Endothelial cell (in vitro differentiated cells): ENCODE results near the gene TFR2. TPM values are rescaled to one million over a fixed set of nuclear protein-coding genes. Genes with fewer than 3 reads are reported as not detected.
"Not testable (repeated sequence)": the region's sequence is repeated elsewhere in the genome, so short reads cannot be mapped to it uniquely, and the experiment has no call there.

Experiments used
- DNase-seq: peaks from one replicate; pipeline ENCODE4 v3.0.0; 2021; ENCODE audit warnings: low spot score
- H3K27ac Mint-ChIP-seq: one replicate; pipeline ENCODE4 v1.8.0; 2021; ENCODE audit warnings: mixed read lengths, inconsistent platforms; ENCODE audit not compliant: unreplicated experiment
- H3K27me3 Mint-ChIP-seq: one replicate; pipeline ENCODE4 v1.8.0; 2021; ENCODE audit warnings: mild to moderate bottlenecking, moderate library complexity, mixed read lengths, inconsistent platforms; ENCODE audit not compliant: unreplicated experiment
- H3K36me3 Mint-ChIP-seq: one replicate; pipeline ENCODE4 v1.8.0; 2021; ENCODE audit warnings: mild to moderate bottlenecking, low read depth, mixed read lengths, inconsistent platforms; ENCODE audit not compliant: unreplicated experiment
- H3K4me1 Mint-ChIP-seq: one replicate; pipeline ENCODE4 v1.8.0; 2021; ENCODE audit warnings: mild to moderate bottlenecking, mixed read lengths, inconsistent platforms; ENCODE audit not compliant: unreplicated experiment
- H3K4me3 Mint-ChIP-seq: one replicate; pipeline ENCODE4 v1.8.0; 2021; ENCODE audit warnings: mild to moderate bottlenecking, mixed read lengths, inconsistent platforms; ENCODE audit not compliant: unreplicated experiment
- H3K9me3 Mint-ChIP-seq: one replicate; pipeline ENCODE4 v1.8.0; 2021; ENCODE audit warnings: mixed read lengths, inconsistent platforms; ENCODE audit not compliant: unreplicated experiment
- CTCF ChIP-seq: fragments of 200-600 bp; sonication (generic); IDR thresholded peaks from one replicate; pipeline ENCODE4 v1.5.0; 2021; ENCODE audit warnings: antibody characterized with exemption; ENCODE audit not compliant: unreplicated experiment
- total RNA-seq: library from RNA; stranded (reverse); fragmentation: NEBNext Ultra II Directional; extraction: Animal tissue kit (Norgen Biotek cat#: 25700); gene quantifications from one replicate; pipeline ENCODE4 v1.2.1, GENCODE V29; 2021; ENCODE audit not compliant: unreplicated experiment

The TFR2 gene
- total RNA-seq, 1 donor from 2014 or later: 1.0 TPM

DNA sequence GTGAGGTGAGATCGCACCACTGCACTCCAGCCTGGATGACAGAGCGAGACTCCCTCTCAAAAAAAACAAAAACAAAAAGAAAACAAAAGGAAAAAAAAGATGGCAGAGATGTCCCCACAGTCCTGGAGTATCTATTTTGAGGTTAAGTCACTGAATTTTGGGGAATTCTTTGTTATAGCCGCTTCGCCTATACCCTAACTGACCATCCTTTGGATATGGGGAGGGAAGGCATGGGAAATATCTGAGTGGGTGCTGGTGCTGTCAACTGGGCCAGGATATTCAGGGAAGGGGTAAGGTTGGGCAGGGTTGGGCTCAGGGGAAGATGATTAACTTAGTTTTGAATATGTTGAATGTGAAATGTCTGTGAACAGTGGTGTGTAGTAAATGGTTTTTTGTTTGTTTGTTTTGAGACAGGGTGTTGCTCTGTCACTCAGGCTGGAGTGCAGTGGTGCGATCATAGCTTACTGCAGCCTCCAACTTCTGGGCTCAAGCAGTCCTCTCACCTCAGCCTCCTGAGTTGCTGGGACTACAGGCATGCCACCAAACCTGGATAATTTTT lies 23.9 kb upstream of the TFR2 start:
- TF ChIP-seq CTCF: no peak
- Mint-ChIP-seq H3K9me3 (no peaks in the 10 kb centered on the region), H3K27me3 (no peaks in the 10 kb centered on the region), H3K4me3 (no peak overlapping the region), H3K4me1 (no peaks in the 10 kb centered on the region), H3K27ac (no peak overlapping the region), H3K36me3 (no peaks in the 10 kb centered on the region)
- DNase-seq: no peak

GRCh38 chr7:100662194-100662776 lies 20.9 kb upstream of the TFR2 start:
- H3K27ac Mint-ChIP-seq, H3K9me3 Mint-ChIP-seq, H3K4me1 Mint-ChIP-seq, H3K4me3 Mint-ChIP-seq, H3K36me3 Mint-ChIP-seq, H3K27me3 Mint-ChIP-seq, DNase-seq: not testable (repeated sequence)

DNA sequence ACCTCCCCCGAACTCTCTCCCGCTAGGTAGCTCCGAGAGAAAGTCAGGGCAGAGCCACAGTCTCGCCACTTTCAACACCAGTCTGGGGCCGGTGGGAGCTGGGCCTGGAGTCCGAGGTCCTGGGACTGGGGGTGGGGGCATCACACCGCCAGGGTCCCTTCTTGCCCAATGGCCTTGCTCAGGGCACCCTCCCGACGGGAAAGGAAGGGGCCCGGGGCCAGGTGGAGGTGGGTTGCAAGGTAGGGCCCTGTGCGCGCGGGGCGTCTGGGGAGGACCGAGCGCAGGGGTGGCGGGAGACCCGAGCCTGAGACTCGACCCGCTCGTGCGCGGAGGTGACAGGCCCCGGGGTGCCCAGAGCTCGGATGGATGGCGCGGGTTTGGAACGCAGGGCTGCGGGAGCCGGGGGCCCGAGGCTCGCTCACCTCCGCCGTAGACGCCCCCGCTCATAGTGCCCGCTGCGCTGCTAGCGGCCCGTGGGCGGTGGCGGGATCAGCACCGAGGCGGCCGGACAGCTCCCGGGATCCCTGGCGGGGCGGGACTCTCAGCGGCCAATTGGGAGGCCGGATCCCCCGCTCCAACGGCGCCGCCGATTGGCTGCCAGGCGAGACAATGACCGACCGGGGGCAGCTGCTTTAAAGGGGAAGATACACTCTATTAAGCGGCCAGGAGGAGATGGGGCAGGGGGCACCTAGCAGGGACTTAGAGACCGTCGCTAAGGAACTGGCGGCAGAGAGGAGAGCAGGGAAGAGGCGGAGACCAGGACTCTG lies 14.7 kb upstream of the TFR2 start, which contains the start of gene ACTL6B:
TSS of gene ACTL6B (minus strand) at position 541 of the 767 bp plus-strand sequence. CDS start at position 447, 94 bp downstream.
- Mint-ChIP-seq H3K4me3 (no peak within 1 kb of the TSS), H3K9me3 (no peaks in the 10 kb centered on the region)

GRCh38 chr7:100654908-100655831 lies 13.8 kb upstream of the TFR2 start:
- TF ChIP-seq CTCF: no peak
- Mint-ChIP-seq H3K27ac (no peak overlapping the region), H3K4me3 (peak overlapping the region; percentile 57), H3K27me3 (peaks cover 6% of the 10 kb centered on the region), H3K9me3 (no peaks in the 10 kb centered on the region), H3K4me1 (no peaks in the 10 kb centered on the region), H3K36me3 (no peaks in the 10 kb centered on the region)
- no peak for DNase-seq

More for the DNA sequence above, 14.7 kb upstream of the TFR2 start, which contains the start of gene ACTL6B:
- Mint-ChIP-seq H3K36me3 (no peaks in the 10 kb centered on the region), H3K4me1 (no peaks in the 10 kb centered on the region), H3K27me3 (peaks cover 6% of the 10 kb centered on the region), H3K27ac (no peak within 1 kb of the TSS)
- no peak for TF ChIP-seq CTCF
- peak; percentile 96 for DNase-seq
